OCI-LY7 (cell line): Measurements from ENCODE around the gene PPP2R2B. TPM values are rescaled to one million over a fixed set of nuclear protein-coding genes. Genes with fewer than 3 reads are reported as not detected.

Source experiments
- BruUV-seq: library from RNA; stranded (reverse); fragments of 400-500 nt; replicated peaks from 2 replicates; lab custom pipeline; 2021; lab: Mats Ljungman, UMichigan
- CTCF ChIA-PET: fragments of 300-600 bp; sonication (Branson Sonifier 250); formaldehyde crosslinking; loops from one replicate; lab custom pipeline; 2022; ENCODE audit warnings: antibody characterized with exemption; ENCODE audit not compliant: unreplicated experiment; lab: Charles Lee
- POLR2A ChIA-PET: fragments of 300-600 bp; sonication (Branson Sonifier 250); formaldehyde crosslinking; loops from one replicate; lab custom pipeline; 2022; ENCODE audit warnings: antibody characterized with exemption; lab: Charles Lee
- DNase-seq: peaks from one replicate; pipeline ENCODE4 v3.0.0-alpha.2; 2015; ENCODE audit warnings: low spot score
- H2AFZ ChIP-seq: fragments of 200-600 bp; sonication (generic), shearing (Covaris generic); 2 replicates; pipeline ENCODE4 v1.6.1; 2014; ENCODE audit warnings: mild to moderate bottlenecking, antibody characterized with exemption, low read length, moderate library complexity
- H3K27ac ChIP-seq: fragments of 200-600 bp; sonication (generic); 2 replicates; pipeline ENCODE4 v1.5.1; 2014; ENCODE audit warnings: mixed run types, low read depth, mild to moderate bottlenecking, moderate library complexity, low read length, inconsistent platforms; ENCODE audit not compliant: poor library complexity, severe bottlenecking
- H3K36me3 ChIP-seq: fragments of 200-600 bp; sonication (generic); 2 replicates; pipeline ENCODE4 v1.6.1; 2014; ENCODE audit warnings: mild to moderate bottlenecking, antibody characterized with exemption, low read length, moderate library complexity, mixed read lengths; ENCODE audit not compliant: insufficient read depth
- H3K4me1 ChIP-seq: fragments of 200-600 bp; sonication (generic); 2 replicates; pipeline ENCODE4 v1.5.1; 2014; ENCODE audit warnings: mild to moderate bottlenecking, low read length; ENCODE audit not compliant: insufficient read depth, poor library complexity, severe bottlenecking
- H3K4me2 ChIP-seq: fragments of 200-600 bp; sonication (generic); 2 replicates; pipeline ENCODE4 v1.6.1; 2014; ENCODE audit warnings: mild to moderate bottlenecking, low read length
- H3K4me3 ChIP-seq: fragments of 200-600 bp; sonication (generic); 2 replicates; pipeline ENCODE4 v1.5.1; 2014; ENCODE audit warnings: mild to moderate bottlenecking, low read depth, low read length; ENCODE audit not compliant: poor library complexity, severe bottlenecking
- H3K79me2 ChIP-seq: fragments of 200-600 bp; sonication (generic); 2 replicates; pipeline ENCODE4 v1.6.1; 2016; ENCODE audit warnings: low read depth, mild to moderate bottlenecking, low read length, moderate library complexity, mixed read lengths; ENCODE audit not compliant: insufficient read depth
- H3K9me2 ChIP-seq: fragments of 200-600 bp; sonication (generic); 2 replicates; pipeline ENCODE4 v1.6.1; 2016; ENCODE audit warnings: mild to moderate bottlenecking, low read length, mixed read lengths; ENCODE audit not compliant: insufficient read depth
- H3K9me3 ChIP-seq: fragments of 200-600 bp; sonication (generic); 2 replicates; pipeline ENCODE4 v1.6.1; 2014; ENCODE audit warnings: mild to moderate bottlenecking, mixed run types, low read length, mixed read lengths
- H4K20me1 ChIP-seq: fragments of 200-600 bp; sonication (generic); 2 replicates; pipeline ENCODE4 v1.6.1; 2014; ENCODE audit warnings: mild to moderate bottlenecking, antibody characterized with exemption, low read length, moderate library complexity, mixed read lengths; ENCODE audit not compliant: insufficient read depth
- EZH2phosphoT487 ChIP-seq: fragments of 200-600 bp; sonication (generic); IDR thresholded peaks from 2 replicates; pipeline ENCODE4 v1.6.1; 2018; ENCODE audit warnings: low read depth, borderline replicate concordance, mild to moderate bottlenecking, mixed run types, antibody characterized with exemption, low read length, moderate library complexity, mixed read lengths
- intact Hi-C: fragments of 100-400 bp; cut with micrococcal nuclease; formaldehyde crosslinking; loops from one replicate; pipeline ENCODE4 v1.10.0; 2022; ENCODE audit not compliant: unreplicated experiment
- total RNA-seq, 2 experiments: library from RNA; depleted of rRNA in 1 of 2; stranded (reverse); fragments of >200 nt in 1 of 2; shearing (Covaris generic) in 1 of 2; gene quantifications; 2 replicates each; pipeline ENCODE4 v1.2.3, GENCODE V29; 2014 to 2022
- TF ChIP-seq, protein P1 (sequence below): fragments of 200-600 bp; sonication (generic); conservative IDR thresholded peaks from 2 replicates; pipeline ENCODE4 v1.5.1; 2014; ENCODE audit warnings: mild to moderate bottlenecking, antibody characterized with exemption, low read length, moderate library complexity, mixed read lengths

Gene PPP2R2B
- total RNA-seq, 2 experiments from 2014 or later: not detected

DNA sequence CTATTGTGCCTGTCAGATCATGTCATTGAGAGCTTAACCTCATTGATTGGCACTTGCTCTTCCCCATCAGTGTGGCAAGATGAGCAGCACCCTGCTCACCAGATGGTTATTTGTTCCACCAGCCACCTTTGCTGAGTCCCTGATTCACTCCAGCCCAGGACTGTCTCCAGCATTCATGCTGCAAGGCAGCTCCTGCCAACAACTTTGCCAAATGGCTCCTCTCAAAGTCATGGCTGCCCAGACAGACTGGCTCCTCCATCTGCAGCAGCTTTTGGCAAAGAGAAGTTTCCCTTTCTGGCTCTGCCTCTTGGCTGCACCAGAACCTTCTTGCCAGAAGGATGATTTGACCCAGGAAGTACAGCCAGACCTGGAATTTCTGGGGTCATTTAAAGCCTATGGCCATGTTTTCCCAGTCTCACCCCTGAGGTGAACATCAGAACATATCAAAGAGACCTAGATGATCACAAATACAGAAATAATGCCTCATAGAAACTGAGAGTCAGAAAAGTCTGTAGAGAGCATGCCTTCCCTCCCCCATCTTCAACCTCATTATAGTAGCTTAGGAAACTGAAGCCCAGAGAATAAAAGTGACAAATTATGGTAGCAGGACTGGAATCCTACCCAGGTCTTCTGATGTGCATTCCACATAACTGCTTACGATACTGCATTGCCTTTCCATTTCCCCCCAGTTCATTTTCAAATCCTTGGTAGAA is 10.4 kb downstream of the PPP2R2B start:
- POLR2A ChIA-PET: interaction anchor here (0.8 kb wide), 1 partner anchor 8 kb away, joined by 4 read pairs; no protein-coding TSS in a partner anchor
- CTCF ChIA-PET: no interaction called here
- Histone ChIP-seq H3K4me2 (no peak overlapping the region), H3K9me2 (no peaks in the 10 kb centered on the region), H3K27ac (no peak overlapping the region), H3K4me3 (no peak overlapping the region), H3K9me3 (no peaks in the 10 kb centered on the region), H3K36me3 (no peaks in the 10 kb centered on the region), H3K4me1 (no peaks in the 10 kb centered on the region), H3K79me2 (no peaks in the 10 kb centered on the region), H2AFZ (no peak overlapping the region), H4K20me1 (no peaks in the 10 kb centered on the region)
- TF ChIP-seq EZH2phosphoT487: no peak
- TF ChIP-seq, protein P1, sequence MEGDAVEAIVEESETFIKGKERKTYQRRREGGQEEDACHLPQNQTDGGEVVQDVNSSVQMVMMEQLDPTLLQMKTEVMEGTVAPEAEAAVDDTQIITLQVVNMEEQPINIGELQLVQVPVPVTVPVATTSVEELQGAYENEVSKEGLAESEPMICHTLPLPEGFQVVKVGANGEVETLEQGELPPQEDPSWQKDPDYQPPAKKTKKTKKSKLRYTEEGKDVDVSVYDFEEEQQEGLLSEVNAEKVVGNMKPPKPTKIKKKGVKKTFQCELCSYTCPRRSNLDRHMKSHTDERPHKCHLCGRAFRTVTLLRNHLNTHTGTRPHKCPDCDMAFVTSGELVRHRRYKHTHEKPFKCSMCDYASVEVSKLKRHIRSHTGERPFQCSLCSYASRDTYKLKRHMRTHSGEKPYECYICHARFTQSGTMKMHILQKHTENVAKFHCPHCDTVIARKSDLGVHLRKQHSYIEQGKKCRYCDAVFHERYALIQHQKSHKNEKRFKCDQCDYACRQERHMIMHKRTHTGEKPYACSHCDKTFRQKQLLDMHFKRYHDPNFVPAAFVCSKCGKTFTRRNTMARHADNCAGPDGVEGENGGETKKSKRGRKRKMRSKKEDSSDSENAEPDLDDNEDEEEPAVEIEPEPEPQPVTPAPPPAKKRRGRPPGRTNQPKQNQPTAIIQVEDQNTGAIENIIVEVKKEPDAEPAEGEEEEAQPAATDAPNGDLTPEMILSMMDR: no peak
- no TSS peak for BruUV-seq
- DNase-seq: no peak
- intact Hi-C loops: no loop called here

DNA sequence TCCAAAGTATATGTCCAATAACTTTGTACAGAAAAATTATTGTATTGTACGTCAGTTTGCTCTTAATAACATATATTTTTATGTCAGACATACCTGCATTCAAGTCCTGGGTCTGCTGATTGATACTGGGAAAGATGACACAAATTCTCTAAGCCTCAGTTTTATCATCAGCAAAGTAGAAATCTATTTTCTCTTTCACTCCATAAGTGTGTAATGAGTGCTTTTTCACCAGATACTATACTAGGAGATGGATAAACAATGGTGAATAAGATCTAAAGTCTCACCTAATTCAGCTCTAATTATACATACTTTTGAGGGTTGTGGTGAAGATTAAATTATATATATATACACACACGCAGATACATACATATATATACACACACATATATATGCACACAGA is 12.3 kb downstream of the PPP2R2B start:
- ChIA-PET POLR2A (no interaction called here), CTCF (no interaction called here)
- Histone ChIP-seq H3K36me3 (no peaks in the 10 kb centered on the region), H3K9me3 (no peaks in the 10 kb centered on the region), H4K20me1 (no peaks in the 10 kb centered on the region), H3K4me2 (no peak overlapping the region), H3K27ac (no peak overlapping the region), H2AFZ (no peak overlapping the region), H3K4me3 (no peak overlapping the region), H3K79me2 (no peaks in the 10 kb centered on the region), H3K4me1 (no peaks in the 10 kb centered on the region), H3K9me2 (no peaks in the 10 kb centered on the region)
- DNase-seq: no peak
- TF ChIP-seq EZH2phosphoT487: no peak
- TF ChIP-seq, protein P1: no peak
- BruUV-seq: no TSS peak
- intact Hi-C loops: no loop called here

DNA sequence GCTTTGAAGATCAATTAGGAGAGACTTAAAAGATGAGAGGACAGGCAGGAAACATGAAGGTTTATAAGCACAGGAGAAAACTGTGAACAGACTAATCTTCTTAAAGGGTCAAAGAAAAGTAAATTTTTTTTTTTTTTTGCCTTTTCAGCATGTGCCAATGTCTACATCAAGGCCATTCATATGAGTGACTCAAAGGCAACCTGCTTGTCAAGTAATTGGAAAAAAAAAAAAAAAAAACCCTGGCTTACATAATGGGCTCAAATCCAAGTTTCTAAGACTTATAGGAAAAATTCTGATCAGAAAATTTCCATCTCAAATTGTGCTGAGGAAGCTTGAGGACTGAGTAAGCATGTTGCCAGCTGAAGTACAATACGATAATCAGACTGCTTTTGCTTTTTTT is 15.9 kb downstream of the PPP2R2B start:
- no peaks in the 10 kb centered on the region for H4K20me1 ChIP-seq
- no peak overlapping the region for H3K4me2 ChIP-seq
- H3K79me2 ChIP-seq: no peaks in the 10 kb centered on the region
- no peak for DNase-seq
- H3K4me3 ChIP-seq: no peak overlapping the region
- no peaks in the 10 kb centered on the region for H3K36me3 ChIP-seq
- BruUV-seq: no TSS peak
- no peaks in the 10 kb centered on the region for H3K4me1 ChIP-seq
- no peaks in the 10 kb centered on the region for H3K9me2 ChIP-seq
- ChIA-PET CTCF (no interaction called here), POLR2A (interaction anchor here (0.7 kb wide), 1 partner anchor 701 kb away, joined by 8 read pairs; no protein-coding TSS in a partner anchor)
- H3K9me3 ChIP-seq: no peaks in the 10 kb centered on the region
- intact Hi-C loops: no loop called here
- no peak for TF ChIP-seq EZH2phosphoT487
- TF ChIP-seq, protein P1: no peak
- no peak overlapping the region for H3K27ac ChIP-seq
- no peak overlapping the region for H2AFZ ChIP-seq
